H7 (cell line): Measurements from ENCODE around the gene HSPG2. TPM values are rescaled to one million over a fixed set of nuclear protein-coding genes. Genes with fewer than 3 reads are reported as not detected.

Experiments used
- total RNA-seq: library from RNA; depleted of rRNA; stranded (reverse); fragments of >200 nt; shearing (Covaris generic); gene quantifications from 2 replicates; pipeline ENCODE4 v1.2.3, GENCODE V29; 2014; rRNA removed

HSPG2 gene
- total RNA-seq, 1 experiment from 2014 or later = 49.2 TPM

Other genes starting within 250 kb of the HSPG2 start
- gene USP48, start 154.2 kb downstream of the HSPG2 start, total RNA-seq = 37.1 and 62.3 TPM in 2 replicates
- 0.97 and 1.3 TPM in 2 replicates for gene LDLRAD2, start 125.0 kb downstream of the HSPG2 start, total RNA-seq
- not detected in 2 replicates for gene CELA3B, start 39.7 kb upstream of the HSPG2 start, total RNA-seq
- gene CELA3A, start 64.3 kb upstream of the HSPG2 start, total RNA-seq = not detected in 2 replicates
- gene CDC42, start 115.4 kb upstream of the HSPG2 start, total RNA-seq = 448 and 499 TPM in 2 replicates
- 0.33 and 0.94 TPM in 2 replicates for gene WNT4, start 205.8 kb upstream of the HSPG2 start, total RNA-seq